Left lung (tissue), 10 donors: ENCODE measurements around the gene PRKCA. TPM values are rescaled to one million over a fixed set of nuclear protein-coding genes. Genes with fewer than 3 reads are reported as not detected.
"Not testable (repeated sequence)": the region's sequence is repeated elsewhere in the genome, so short reads cannot be mapped to it uniquely, and the experiment has no call there.

Experiments used
- ATAC-seq: fragments of 200-7000 bp; cut with Tn5 transposase; one replicate; pipeline ENCODE4 v1.9.1; 2020; ENCODE audit warnings: moderate library complexity
- DNase-seq, 4 donors: peaks; one replicate each; pipeline ENCODE4 v3.0.0-alpha.2; 2013 to 2020
- H3K27ac ChIP-seq, 2 donors: fragments of 200-600 bp; sonication (generic) in 1 of 2; one replicate each; pipeline versions ENCODE4 v1.5.0 to v1.8.0; 2020 to 2021
- H3K27me3 ChIP-seq, 2 donors: fragments of 200-600 bp; sonication (generic) in 1 of 2; one replicate each; pipeline versions ENCODE4 v1.5.0 to v1.8.0; 2020 to 2021
- H3K36me3 ChIP-seq, 2 donors: fragments of 200-600 bp; sonication (generic) in 1 of 2; one replicate each; pipeline versions ENCODE4 v1.5.0 to v1.8.0; 2020 to 2021
- H3K4me1 ChIP-seq, 2 donors: fragments of 200-600 bp; one replicate each; pipeline ENCODE4 v1.8.0; 2021
- H3K4me3 ChIP-seq, 2 donors: fragments of 200-600 bp; sonication (generic) in 1 of 2; one replicate each; pipeline versions ENCODE4 v1.5.0 to v1.8.0; 2020 to 2021; ENCODE audit warnings: mild to moderate bottlenecking in 1 of 2
- H3K9me3 ChIP-seq, 2 donors: fragments of 200-600 bp; sonication (generic) in 1 of 2; one replicate each; pipeline versions ENCODE4 v1.5.0 to v1.8.0; 2020 to 2021
- CTCF ChIP-seq, 2 donors: fragments of 200-600 bp; sonication (generic) in 1 of 2; IDR thresholded peaks; one replicate each; pipeline versions ENCODE4 v1.5.0 to v1.8.0; 2021; ENCODE audit warnings: antibody characterized with exemption in 2 of 2
- intact Hi-C, 2 donors: fragments of 100-400 bp; cut with DNase I; formaldehyde crosslinking; loops; one replicate each; pipeline versions ENCODE4 v1.11.2 to v1.14.2; 2022
- polyA plus RNA-seq, 6 donors: library from polyadenylated mRNA; unstranded; fragments of 120-200 nt; gene quantifications; one replicate each; pipeline ENCODE4 v1.2.1, GENCODE V29; 2013; ENCODE audit not compliant: insufficient read length in 6 of 6
- total RNA-seq, 2 donors: library from RNA; stranded (reverse); fragmentation: NEBNext Ultra II Directional; extraction: Animal tissue kit (Norgen Biotek cat#: 25700); gene quantifications; one replicate each; pipeline ENCODE4 v1.2.1, GENCODE V29; 2021
- donor health status: DM: no; HTN: yes; CAD: no.
- donor health status: DM: no; HTN: no; CAD: no.

Gene PRKCA
- total and polyA plus RNA-seq, 8 donors, result 16.4 to 30.4 (median 17.5) TPM

- ATAC-seq (no peak), DNase-seq (no peak)
- no peak overlapping the region for H3K27ac ChIP-seq
These were observed 14.5 kb upstream of the PRKCA start for GRCh38 chr17:66287911-66288310.

GRCh38 chr17:66290101-66290722, 12.2 kb upstream of the PRKCA start:
- no peak overlapping the region for H3K4me3 ChIP-seq
- intact Hi-C loops, result no loop called here
- ATAC-seq (peak; percentile 33), DNase-seq (no peak)
- H3K36me3 ChIP-seq, result no peaks in the 10 kb centered on the region
- no peaks in the 10 kb centered on the region for H3K9me3 ChIP-seq
- H3K4me1 ChIP-seq, result no peaks in the 10 kb centered on the region
- no peak for TF ChIP-seq CTCF (IDR thresholded peaks at IDR 0.05)
- no peaks in the 10 kb centered on the region for H3K27me3 ChIP-seq
- H3K27ac ChIP-seq, result no peak overlapping the region

More at GRCh38 chr17:66287911-66288310, 14.5 kb upstream of the PRKCA start:
- Histone ChIP-seq H3K4me1 (no peaks in the 10 kb centered on the region), H3K27me3 (no peaks in the 10 kb centered on the region), H3K9me3 (no peaks in the 10 kb centered on the region), H3K36me3 (no peaks in the 10 kb centered on the region), H3K4me3 (no peak overlapping the region)
- no peak for TF ChIP-seq CTCF (IDR thresholded peaks at IDR 0.05)
- intact Hi-C loops, result no loop called here

- intact Hi-C loops, result no loop called here
- Histone ChIP-seq H3K4me3 (no peak overlapping the region), H3K36me3 (no peaks in the 10 kb centered on the region), H3K9me3 (no peaks in the 10 kb centered on the region), H3K27ac (no peak overlapping the region), H3K4me1 (no peaks in the 10 kb centered on the region), H3K27me3 (no peaks in the 10 kb centered on the region)
- ATAC-seq (no peak), DNase-seq (no peak)
- TF ChIP-seq CTCF (IDR thresholded peaks at IDR 0.05), result no peak
These were observed 10.1 kb upstream of the PRKCA start for GRCh38 chr17:66292353-66292752.

- Histone ChIP-seq H3K9me3 (no peaks in the 10 kb centered on the region), H3K4me3 (no peak overlapping the region), H3K36me3 (no peaks in the 10 kb centered on the region), H3K27ac (no peak overlapping the region), H3K27me3 (peaks cover 0 to 30% of the 10 kb centered on the region in 2 donors), H3K4me1 (peaks cover 0 to 1% of the 10 kb centered on the region in 2 donors)
- no peak for TF ChIP-seq CTCF (IDR thresholded peaks at IDR 0.05)
- ATAC-seq (no peak), DNase-seq (no peak)
- intact Hi-C loops, result no loop called here
These were observed 6.1 kb upstream of the PRKCA start for GRCh38 chr17:66296289-66296725.

- H3K36me3 ChIP-seq, DNase-seq, H3K4me1 ChIP-seq, ATAC-seq, H3K4me3 ChIP-seq, H3K27ac ChIP-seq, intact Hi-C loops, H3K9me3 ChIP-seq: not testable (repeated sequence)
- H3K27me3 ChIP-seq, result peaks cover 0 to 39% of the 10 kb centered on the region in 2 donors
These were observed 5.0 kb upstream of the PRKCA start for GRCh38 chr17:66297443-66297842.

GRCh38 chr17:66299711-66300110, 2.7 kb upstream of the PRKCA start:
- Histone ChIP-seq H3K4me1 (peaks cover 0 to 23% of the 10 kb centered on the region in 2 donors), H3K4me3 (no peak overlapping the region), H3K36me3 (no peaks in the 10 kb centered on the region), H3K9me3 (no peaks in the 10 kb centered on the region), H3K27me3 (peaks cover 0 to 57% of the 10 kb centered on the region in 2 donors), H3K27ac (no peak overlapping the region)
- intact Hi-C loops, result no loop called here
- no peak for DNase-seq
- no peak for ATAC-seq
- TF ChIP-seq CTCF (IDR thresholded peaks at IDR 0.05), result no peak
